IMR-90 (cell line): ENCODE results near the gene SLC9A9. TPM values are rescaled to one million over a fixed set of nuclear protein-coding genes. Genes with fewer than 3 reads are reported as not detected.

Experiments used
- ATAC-seq: fragments of 200-7000 bp; cut with Tn5 transposase; 2 replicates; pipeline ENCODE4 v1.9.1; 2020; ENCODE audit warnings: low read depth, mild to moderate bottlenecking, moderate library complexity
- BruUV-seq: library from RNA; stranded (reverse); fragments of 400-500 nt; replicated peaks from 2 replicates; lab custom pipeline; 2021; lab: Mats Ljungman, UMichigan
- CTCF ChIA-PET: fragments of 300-600 bp; formaldehyde crosslinking; extraction: SDS; loops from one replicate; lab custom pipeline; 2021; ENCODE audit warnings: antibody characterized with exemption; lab: Yijun Ruan, JAX
- POLR2A ChIA-PET: fragments of 300-600 bp; sonication (Branson Sonifier 250); formaldehyde crosslinking; loops from one replicate; lab custom pipeline; 2022; ENCODE audit warnings: antibody characterized with exemption; ENCODE audit not compliant: unreplicated experiment; lab: Charles Lee
- DNase-seq: peaks from one replicate; pipeline ENCODE4 v3.0.0; 2013
- H2AFZ ChIP-seq: replicated peaks from 2 replicates; pipeline ENCODE3; 2013; ENCODE audit warnings: low read length, mild to moderate bottlenecking; ENCODE audit not compliant: poor library complexity
- H2AK5ac ChIP-seq: 2 replicates; pipeline ENCODE4 v1.6.1; 2013; ENCODE audit warnings: low read depth, low read length, inconsistent platforms
- H2AK9ac ChIP-seq: replicated peaks from 2 replicates; pipeline ENCODE3; 2013; ENCODE audit warnings: mild to moderate bottlenecking, low read depth, low read length, moderate library complexity; ENCODE audit not compliant: poor library complexity
- H2BK120ac ChIP-seq: 2 replicates; pipeline ENCODE4 v1.6.1; 2013; ENCODE audit warnings: low read depth, low read length, inconsistent platforms
- H2BK15ac ChIP-seq: 3 replicates; pipeline ENCODE4 v1.6.1; 2013; ENCODE audit warnings: low read depth, low read length, inconsistent platforms
- H2BK20ac ChIP-seq: 2 replicates; pipeline ENCODE4 v1.6.1; 2013; ENCODE audit warnings: low read depth, mild to moderate bottlenecking, inconsistent platforms, low read length, moderate library complexity
- H2BK5ac ChIP-seq: 2 replicates; pipeline ENCODE4 v1.6.1; 2013; ENCODE audit warnings: mild to moderate bottlenecking, low read depth, low read length, inconsistent platforms; ENCODE audit not compliant: poor library complexity, severe bottlenecking
- H3K14ac ChIP-seq: replicated peaks from 2 replicates; pipeline ENCODE4 v1.6.1; 2013; ENCODE audit warnings: low read depth, low read length, inconsistent platforms
- H3K18ac ChIP-seq: 2 replicates; pipeline ENCODE4 v1.6.1; 2013; ENCODE audit warnings: low read depth, low read length, control low read depth
- H3K23ac ChIP-seq: 2 replicates; pipeline ENCODE4 v1.6.1; 2013; ENCODE audit warnings: low read depth, low read length, inconsistent platforms
- H3K27ac ChIP-seq: 2 replicates; pipeline ENCODE4 v1.5.1; 2013; ENCODE audit warnings: mild to moderate bottlenecking, control low read depth, low read length; ENCODE audit not compliant: insufficient read depth
- H3K27me3 ChIP-seq: 2 replicates; pipeline ENCODE4 v1.6.1; 2013; ENCODE audit warnings: low read length; ENCODE audit not compliant: control insufficient read depth, insufficient read depth
- H3K36me3 ChIP-seq: 2 replicates; pipeline ENCODE4 v1.6.1; 2013; ENCODE audit warnings: low read length, mixed read lengths; ENCODE audit not compliant: control insufficient read depth, insufficient read depth
- H3K4ac ChIP-seq: 2 replicates; pipeline ENCODE4 v1.6.1; 2013; ENCODE audit warnings: low read depth, low read length, inconsistent platforms
- H3K4me1 ChIP-seq: 2 replicates; pipeline ENCODE4 v1.6.1; 2013; ENCODE audit warnings: low read length, mixed read lengths; ENCODE audit not compliant: control insufficient read depth, insufficient read depth
- H3K4me2 ChIP-seq: 2 replicates; pipeline ENCODE4 v1.6.1; 2013; ENCODE audit warnings: low read depth, mild to moderate bottlenecking, control low read depth, low read length, moderate library complexity
- H3K4me3 ChIP-seq: 2 replicates; pipeline ENCODE4 v1.5.1; 2013; ENCODE audit warnings: low read depth, mild to moderate bottlenecking, control low read depth, low read length, moderate library complexity; ENCODE audit not compliant: insufficient read depth
- H3K56ac ChIP-seq: 2 replicates; pipeline ENCODE4 v1.6.1; 2013; ENCODE audit warnings: low read length, inconsistent platforms; ENCODE audit not compliant: insufficient read depth; ENCODE audit errors: extremely low read depth
- H3K79me1 ChIP-seq, 2 experiments: 2 replicates each; pipeline ENCODE4 v1.6.1; 2013; ENCODE audit warnings: low read length in 2 of 2, inconsistent platforms in 1 of 2, low read depth in 1 of 2
- H3K9ac ChIP-seq: 2 replicates; pipeline ENCODE4 v1.6.1; 2013; ENCODE audit warnings: low read depth, low read length, control low read depth
- H3K9me1 ChIP-seq: 2 replicates; pipeline ENCODE4 v1.6.1; 2013; ENCODE audit warnings: low read length, inconsistent platforms; ENCODE audit not compliant: insufficient read depth
- H3K9me3 ChIP-seq: 2 replicates; pipeline ENCODE4 v1.6.1; 2013; ENCODE audit warnings: low read length; ENCODE audit not compliant: control insufficient read depth, insufficient read depth
- H4K20me1 ChIP-seq: 2 replicates; pipeline ENCODE4 v1.6.1; 2013; ENCODE audit warnings: low read length, inconsistent platforms; ENCODE audit not compliant: insufficient read depth
- H4K5ac ChIP-seq: 2 replicates; pipeline ENCODE4 v1.6.1; 2013; ENCODE audit warnings: mild to moderate bottlenecking, low read depth, low read length, control low read depth
- H4K8ac ChIP-seq, 2 experiments: 2 replicates each; pipeline ENCODE4 v1.6.1; 2013; ENCODE audit warnings: low read depth in 2 of 2, low read length in 2 of 2, control low read depth in 1 of 2, inconsistent platforms in 1 of 2
- H4K91ac ChIP-seq: 2 replicates; pipeline ENCODE4 v1.6.1; 2013; ENCODE audit warnings: low read depth, low read length, inconsistent platforms; ENCODE audit not compliant: insufficient read depth
- CEBPB ChIP-seq: IDR thresholded peaks from 2 replicates; pipeline ENCODE4 v1.6.1; 2012; ENCODE audit warnings: low read depth, low read length, improper control_type of control experiment
- MAFK ChIP-seq: IDR thresholded peaks from 2 replicates; pipeline ENCODE4 v1.6.1; 2012; ENCODE audit warnings: low read depth, low read length, improper control_type of control experiment
- MXI1 ChIP-seq: IDR thresholded peaks from 2 replicates; pipeline ENCODE4 v1.6.1; 2012; ENCODE audit warnings: low read depth, mild to moderate bottlenecking, low read length, moderate library complexity, borderline replicate concordance
- NFE2L2 ChIP-seq: fragments of 150-350 bp; IDR thresholded peaks from 2 replicates; pipeline ENCODE4 v1.6.1; 2016; ENCODE audit warnings: low read depth, mild to moderate bottlenecking, low read length
- RFX5 ChIP-seq: IDR thresholded peaks from 2 replicates; pipeline ENCODE4 v1.8.0; 2012; ENCODE audit warnings: low read depth, mild to moderate bottlenecking, low read length, moderate library complexity
- SMC3 ChIP-seq: fragments of 150-350 bp; IDR thresholded peaks from 2 replicates; pipeline ENCODE4 v1.6.1; 2016; ENCODE audit warnings: low read depth, mild to moderate bottlenecking, antibody characterized with exemption, low read length, moderate library complexity
- whole genome bisulfite sequencing, 2 experiments: methylation state at CpG; one replicate each; pipeline versions ENCODE4 v1.1.5 to v1.1.7; 2013; ENCODE audit warnings: missing lambda C conversion rate in 2 of 2; ENCODE audit not compliant: insufficient read length in 1 of 2; ENCODE audit errors: extremely low coverage in 2 of 2; 5-methylcytosine and 5-hydroxymethylcytosine counted together
- dilution Hi-C: fragments of 300-500 bp; cut with HindIII; formaldehyde crosslinking; loops from one replicate; pipeline ENCODE4 v1.14.3; 2018; ENCODE audit warnings: low sequenced_read_pairs; ENCODE audit not compliant: unreplicated experiment
- in situ Hi-C: fragments of 300-500 bp; cut with MboI; formaldehyde crosslinking; loops from 3 replicates; pipeline ENCODE4 v1.14.3; 2019; ENCODE audit warnings: low sequenced_read_pairs, inconsistent platforms, mixed read lengths
- intact Hi-C: fragments of 100-400 bp; cut with micrococcal nuclease; formaldehyde crosslinking; loops from 2 replicates; pipeline ENCODE4 v1.10.0; 2022
- polyA plus RNA-seq, 3 experiments: library from polyadenylated mRNA; depleted of rRNA; stranded (reverse); fragments of >200 nt; gene quantifications; 2 replicates each; pipeline ENCODE4 v1.2.3, GENCODE V29; 2012; ENCODE audit warnings: low replicate concordance in 1 of 3
- total RNA-seq: library from RNA; depleted of rRNA; stranded (reverse); fragments of >200 nt; gene quantifications from 2 replicates; pipeline ENCODE4 v1.2.3, GENCODE V29; 2012
- TF ChIP-seq, protein P1 (sequence below): conservative IDR thresholded peaks from 2 replicates; pipeline ENCODE4 v1.5.1; 2012; ENCODE audit warnings: mild to moderate bottlenecking, low read depth, low read length, improper control_type of control experiment

Gene SLC9A9
- total and polyA plus RNA-seq, 2 of the 4 experiments (the other 2 are of a cell fraction) = 1.4 to 2.3 TPM

DNA sequence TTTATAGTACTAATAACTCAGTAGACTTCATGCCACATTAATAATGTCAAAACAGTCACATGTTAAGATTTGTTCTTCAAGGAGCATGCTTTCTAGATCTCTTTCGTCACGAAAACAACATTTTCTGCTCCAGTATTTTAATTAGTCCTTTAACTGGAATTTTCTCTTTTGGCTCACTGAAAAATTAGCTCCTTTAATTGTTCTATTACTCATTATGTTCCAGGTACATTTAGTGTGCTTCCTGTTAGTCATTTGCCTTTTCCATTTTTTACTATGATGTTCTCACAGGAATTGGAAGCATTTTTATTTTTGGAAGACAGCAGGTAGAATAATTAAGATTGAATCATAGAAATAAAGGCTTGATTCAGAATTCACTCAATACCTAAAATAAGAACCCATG is 111.2 kb downstream of the SLC9A9 start:
- no peak for ATAC-seq
- H3K4me2 ChIP-seq = no peak overlapping the region
- no peaks in the 10 kb centered on the region for H3K36me3 ChIP-seq
- ChIA-PET POLR2A (no interaction called here), CTCF (no interaction called here)
- H3K23ac ChIP-seq = no peak overlapping the region
- no peak overlapping the region for H2BK5ac ChIP-seq
- H2AK9ac ChIP-seq = no peak overlapping the region
- H2BK120ac ChIP-seq = no peak overlapping the region
- intact Hi-C loops (no loop called here), in situ Hi-C loops (no loop called here), dilution Hi-C loops (no loop called here)
- H2BK15ac ChIP-seq = no peak overlapping the region
- no peak overlapping the region for H2AK5ac ChIP-seq
- no peak overlapping the region for H3K18ac ChIP-seq
- no CpG with 5 or more reads among the region's 2 CpGs for WGBS, 2 experiments
- no peaks in the 10 kb centered on the region for H3K79me1 ChIP-seq
- H4K5ac ChIP-seq = no peak overlapping the region
- H2AFZ ChIP-seq = no peak overlapping the region
- no peak overlapping the region for H3K56ac ChIP-seq
- no peak overlapping the region for H3K14ac ChIP-seq
- H4K91ac ChIP-seq = no peak overlapping the region
- no peak for DNase-seq
- H3K9ac ChIP-seq = no peak overlapping the region
- no peaks in the 10 kb centered on the region for H4K20me1 ChIP-seq
- H3K4me1 ChIP-seq = no peaks in the 10 kb centered on the region
- H3K27me3 ChIP-seq = no peaks in the 10 kb centered on the region
- H3K4me3 ChIP-seq = no peak overlapping the region
- H3K9me1 ChIP-seq = no peaks in the 10 kb centered on the region
- H2BK20ac ChIP-seq = no peak overlapping the region
- no peak overlapping the region for H4K8ac ChIP-seq
- BruUV-seq = no TSS peak
- no peaks in the 10 kb centered on the region for H3K9me3 ChIP-seq
- TF ChIP-seq SMC3 (no peak), RFX5 (no peak), NFE2L2 (no peak), MXI1 (no peak), MAFK (no peak), CEBPB (no peak)
- TF ChIP-seq, protein P1, sequence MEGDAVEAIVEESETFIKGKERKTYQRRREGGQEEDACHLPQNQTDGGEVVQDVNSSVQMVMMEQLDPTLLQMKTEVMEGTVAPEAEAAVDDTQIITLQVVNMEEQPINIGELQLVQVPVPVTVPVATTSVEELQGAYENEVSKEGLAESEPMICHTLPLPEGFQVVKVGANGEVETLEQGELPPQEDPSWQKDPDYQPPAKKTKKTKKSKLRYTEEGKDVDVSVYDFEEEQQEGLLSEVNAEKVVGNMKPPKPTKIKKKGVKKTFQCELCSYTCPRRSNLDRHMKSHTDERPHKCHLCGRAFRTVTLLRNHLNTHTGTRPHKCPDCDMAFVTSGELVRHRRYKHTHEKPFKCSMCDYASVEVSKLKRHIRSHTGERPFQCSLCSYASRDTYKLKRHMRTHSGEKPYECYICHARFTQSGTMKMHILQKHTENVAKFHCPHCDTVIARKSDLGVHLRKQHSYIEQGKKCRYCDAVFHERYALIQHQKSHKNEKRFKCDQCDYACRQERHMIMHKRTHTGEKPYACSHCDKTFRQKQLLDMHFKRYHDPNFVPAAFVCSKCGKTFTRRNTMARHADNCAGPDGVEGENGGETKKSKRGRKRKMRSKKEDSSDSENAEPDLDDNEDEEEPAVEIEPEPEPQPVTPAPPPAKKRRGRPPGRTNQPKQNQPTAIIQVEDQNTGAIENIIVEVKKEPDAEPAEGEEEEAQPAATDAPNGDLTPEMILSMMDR = no peak
- no peak overlapping the region for H3K4ac ChIP-seq
- H3K27ac ChIP-seq = no peak overlapping the region
